Liver (tissue), 9 donors: ENCODE measurements around the gene LIPE. TPM values are rescaled to one million over a fixed set of nuclear protein-coding genes. Genes with fewer than 3 reads are reported as not detected.

ENCODE experiments used
- DNase-seq: peaks from one replicate; pipeline ENCODE4 v3.0.0-alpha.2; 2017; ENCODE audit warnings: low spot score
- H3K27ac ChIP-seq, 2 donors: one replicate each; pipeline ENCODE4 v1.7.0; 2013; ENCODE audit warnings: inconsistent platforms in 2 of 2, low read length in 2 of 2, control low read depth in 1 of 2, low read depth in 1 of 2, mild to moderate bottlenecking in 1 of 2
- H3K27me3 ChIP-seq, 4 donors: one replicate each; pipeline versions ENCODE4 v1.6.1 to v1.7.0; 2013; ENCODE audit warnings: low read length in 3 of 4, inconsistent platforms in 1 of 4, mild to moderate bottlenecking in 1 of 4, moderate library complexity in 1 of 4; ENCODE audit not compliant: control insufficient read depth in 4 of 4, insufficient read depth in 4 of 4
- H3K36me3 ChIP-seq, 4 donors: one replicate each; pipeline versions ENCODE4 v1.6.1 to v1.7.0; 2013; ENCODE audit warnings: low read length in 3 of 4, mild to moderate bottlenecking in 3 of 4, low read depth in 1 of 4, moderate library complexity in 1 of 4; ENCODE audit not compliant: control insufficient read depth in 4 of 4, insufficient read depth in 3 of 4
- H3K4me1 ChIP-seq, 4 donors: one replicate each; pipeline versions ENCODE4 v1.6.1 to v1.7.0; 2013; ENCODE audit warnings: low read length in 3 of 4, mild to moderate bottlenecking in 3 of 4, moderate library complexity in 1 of 4; ENCODE audit not compliant: control insufficient read depth in 4 of 4, insufficient read depth in 4 of 4
- H3K4me3 ChIP-seq, 3 donors: one replicate each; pipeline versions ENCODE4 v1.6.1 to v1.7.0; 2013; ENCODE audit warnings: low read length in 3 of 3, control low read depth in 1 of 3, low read depth in 1 of 3, mild to moderate bottlenecking in 1 of 3
- H3K9ac ChIP-seq, 2 donors: one replicate each; pipeline ENCODE4 v1.7.0; 2013; ENCODE audit warnings: low read length in 2 of 2, mild to moderate bottlenecking in 2 of 2, moderate library complexity in 2 of 2, control low read depth in 1 of 2, low read depth in 1 of 2
- H3K9me3 ChIP-seq, 4 donors: one replicate each; pipeline versions ENCODE4 v1.6.1 to v1.7.0; 2013; ENCODE audit warnings: low read length in 3 of 4; ENCODE audit not compliant: control insufficient read depth in 4 of 4
- CTCF ChIP-seq: fragments of 150-350 bp; IDR thresholded peaks from 2 replicates; pipeline ENCODE4 v1.5.1; 2017; ENCODE audit warnings: improper control_type of control experiment, low read depth, low read length; ENCODE audit not compliant: missing input control
- EGR1 ChIP-seq, 2 donors: IDR thresholded peaks; 2 replicates each; pipeline ENCODE4 v1.6.1; 2016 to 2018; ENCODE audit warnings: antibody characterized with exemption in 2 of 2, low read depth in 2 of 2
- FOXA1 ChIP-seq: IDR thresholded peaks from 2 replicates; pipeline ENCODE4 v1.6.1; 2016; ENCODE audit warnings: antibody characterized with exemption
- FOXA2 ChIP-seq: IDR thresholded peaks from 2 replicates; pipeline ENCODE4 v1.6.1; 2016; ENCODE audit warnings: antibody characterized with exemption
- GABPA ChIP-seq, 2 donors: IDR thresholded peaks in 1 of 2; conservative IDR thresholded peaks in 1 of 2; 2 replicates each; pipeline ENCODE4 v1.6.1; 2016; ENCODE audit warnings: antibody characterized with exemption in 2 of 2, mild to moderate bottlenecking in 1 of 2, moderate library complexity in 1 of 2
- HNF4A ChIP-seq, 2 donors: conservative IDR thresholded peaks; 2 replicates each; pipeline ENCODE4 v1.6.1; 2016; ENCODE audit warnings: antibody characterized with exemption in 2 of 2, mild to moderate bottlenecking in 2 of 2
- HNF4G ChIP-seq: IDR thresholded peaks from 2 replicates; pipeline ENCODE4 v1.6.1; 2016; ENCODE audit warnings: antibody characterized with exemption
- JUND ChIP-seq, 2 donors: IDR thresholded peaks; 2 replicates each; pipeline ENCODE4 v1.6.1; 2016; ENCODE audit warnings: antibody characterized with exemption in 2 of 2
- MAX ChIP-seq: IDR thresholded peaks from 2 replicates; pipeline ENCODE4 v1.6.1; 2016; ENCODE audit warnings: antibody characterized with exemption
- NR2F2 ChIP-seq: IDR thresholded peaks from 2 replicates; pipeline ENCODE4 v1.6.1; 2016; ENCODE audit warnings: antibody characterized with exemption
- RAD21 ChIP-seq, 2 donors: IDR thresholded peaks; 2 replicates each; pipeline ENCODE4 v1.6.1; 2016; ENCODE audit warnings: antibody characterized with exemption in 2 of 2, mild to moderate bottlenecking in 2 of 2
- RXRA ChIP-seq, 2 donors: IDR thresholded peaks; 2 replicates each; pipeline ENCODE4 v1.6.1; 2017 to 2018; ENCODE audit warnings: antibody characterized with exemption in 2 of 2, mild to moderate bottlenecking in 1 of 2
- TAF1 ChIP-seq: conservative IDR thresholded peaks from 2 replicates; pipeline ENCODE4 v1.6.1; 2016; ENCODE audit warnings: antibody characterized with exemption, mild to moderate bottlenecking
- YY1 ChIP-seq: IDR thresholded peaks from 2 replicates; pipeline ENCODE4 v1.6.1; 2016; ENCODE audit warnings: antibody characterized with exemption, mild to moderate bottlenecking
- WGBS: extraction: QIAGEN DNeasy Blood & Tissue Kit; methylation state at CpG from one replicate; pipeline ENCODE4 v1.1.7; 2013; 5-methylcytosine and 5-hydroxymethylcytosine counted together
- polyA plus RNA-seq, 2 donors: library from polyadenylated mRNA; stranded (reverse) in 1 of 2; unstranded in 1 of 2; fragments of 200-250 nt in 1 of 2; fragments of >200 nt in 1 of 2; fragmentation: Nextera tagmentation in 1 of 2; extraction: Ambion mirVana in 1 of 2; gene quantifications; one replicate each; pipeline versions ENCODE4 v1.2.1 to v1.2.3, GENCODE V29; 2013 to 2015
- total RNA-seq, 2 donors: library from RNA; depleted of rRNA; stranded (reverse); fragments of >200 nt; gene quantifications; one replicate each; pipeline ENCODE4 v1.2.3, GENCODE V29; 2014
- donor health status: healthy.
- donor health status: healthy.
- donor health status: healthy.
- donor health status: healthy.
- donor health status: healthy.

Gene LIPE
- total RNA-seq (1 to 10 TPM; 1.5 to 4.7 TPM), polyA plus RNA-seq (1 to 10 TPM in 1 of 2 donors, under 1 TPM in 1; 0.88 to 1.5 TPM)

- H3K9me3 ChIP-seq, result no peaks in the 10 kb centered on the region
- peaks cover 7 to 19% (median 13%) of the 10 kb centered on the region in 4 donors for H3K4me1 ChIP-seq
- 84% methylated on average over 4 of the region's 4 CpGs for WGBS
- no peak within 1 kb of the TSS for H3K4me3 ChIP-seq
- no peak within 1 kb of the TSS for H3K27ac ChIP-seq
- H3K36me3 ChIP-seq, result no peaks in the 10 kb centered on the region
- TF ChIP-seq HNF4A (conservative IDR thresholded peaks at IDR 0.05), result no peak
- no peak within 1 kb of the TSS for H3K9ac ChIP-seq
- no peaks in the 10 kb centered on the region for H3K27me3 ChIP-seq
- DNase-seq, result no peak
These were observed at the start of gene LIPE for GRCh38 chr19:42427313-42427712. TSS of gene LIPE (minus strand) at chr19:42427388. CDS start at chr19:42427149, 239 bp downstream.

GRCh38 chr19:42475366-42475765 lies 48.2 kb upstream of the LIPE start:
- H3K9me3 ChIP-seq, result no peaks in the 10 kb centered on the region
- no peaks in the 10 kb centered on the region for H3K36me3 ChIP-seq
- no peaks in the 10 kb centered on the region for H3K4me1 ChIP-seq
- DNase-seq, result no peak
- 88% methylated on average over 4 of the region's 4 CpGs for WGBS
- no peaks in the 10 kb centered on the region for H3K27me3 ChIP-seq
- no peak overlapping the region for H3K4me3 ChIP-seq
- H3K27ac ChIP-seq, result no peak overlapping the region
- no peak for TF ChIP-seq GABPA (IDR thresholded peaks at IDR 0.05 in 1 of 2, conservative IDR thresholded peaks at IDR 0.05 in 1 of 2)
- no peak for TF ChIP-seq EGR1 (IDR thresholded peaks at IDR 0.05; ENCODE audit: low read depth in 2 of 2)
- no peak for TF ChIP-seq MAX
- H3K9ac ChIP-seq, result no peak overlapping the region

GRCh38 chr19:42474743-42475142 lies 47.6 kb upstream of the LIPE start:
- Histone ChIP-seq H3K9ac (no peak overlapping the region), H3K4me3 (no peak overlapping the region), H3K4me1 (no peaks in the 10 kb centered on the region), H3K36me3 (no peaks in the 10 kb centered on the region), H3K27ac (no peak overlapping the region), H3K9me3 (no peaks in the 10 kb centered on the region), H3K27me3 (no peaks in the 10 kb centered on the region)
- 87% methylated on average over 4 of the region's 4 CpGs for WGBS
- no peak for TF ChIP-seq CTCF
- no peak for TF ChIP-seq JUND (IDR thresholded peaks at IDR 0.05)
- TF ChIP-seq TAF1, result no peak
- TF ChIP-seq FOXA2, result no peak
- TF ChIP-seq EGR1 (IDR thresholded peaks at IDR 0.05; ENCODE audit: low read depth in 2 of 2), result no peak
- DNase-seq, result no peak

GRCh38 chr19:42473686-42474085 lies 46.5 kb upstream of the LIPE start:
- Histone ChIP-seq H3K4me3 (no peak overlapping the region), H3K27me3 (no peaks in the 10 kb centered on the region), H3K36me3 (no peaks in the 10 kb centered on the region), H3K4me1 (no peaks in the 10 kb centered on the region), H3K9me3 (no peaks in the 10 kb centered on the region), H3K27ac (no peak overlapping the region), H3K9ac (no peak overlapping the region)
- TF ChIP-seq HNF4G, result no peak
- TF ChIP-seq NR2F2, result no peak
- TF ChIP-seq RXRA (IDR thresholded peaks at IDR 0.05), result no peak
- no peak for TF ChIP-seq MAX
- no peak for TF ChIP-seq RAD21 (IDR thresholded peaks at IDR 0.05)
- no peak for TF ChIP-seq FOXA1
- no peak for TF ChIP-seq JUND (IDR thresholded peaks at IDR 0.05)
- no peak for TF ChIP-seq YY1
- TF ChIP-seq GABPA (IDR thresholded peaks at IDR 0.05 in 1 of 2, conservative IDR thresholded peaks at IDR 0.05 in 1 of 2), result no peak
- WGBS, result 84% methylated on average over 6 of the region's 6 CpGs
- no peak for DNase-seq
